ELF-1 (cell line): Measurements from ENCODE around the gene TRMT1.
A peak's percentile ranks its signal among the peaks of the same experiment; 100 is the strongest.

ENCODE experiments used
- DNase-seq: peaks from one replicate; pipeline ENCODE4 v3.0.0-alpha.2; 2016; ENCODE audit warnings: low read depth, low spot score

TRMT1 gene

DNA sequence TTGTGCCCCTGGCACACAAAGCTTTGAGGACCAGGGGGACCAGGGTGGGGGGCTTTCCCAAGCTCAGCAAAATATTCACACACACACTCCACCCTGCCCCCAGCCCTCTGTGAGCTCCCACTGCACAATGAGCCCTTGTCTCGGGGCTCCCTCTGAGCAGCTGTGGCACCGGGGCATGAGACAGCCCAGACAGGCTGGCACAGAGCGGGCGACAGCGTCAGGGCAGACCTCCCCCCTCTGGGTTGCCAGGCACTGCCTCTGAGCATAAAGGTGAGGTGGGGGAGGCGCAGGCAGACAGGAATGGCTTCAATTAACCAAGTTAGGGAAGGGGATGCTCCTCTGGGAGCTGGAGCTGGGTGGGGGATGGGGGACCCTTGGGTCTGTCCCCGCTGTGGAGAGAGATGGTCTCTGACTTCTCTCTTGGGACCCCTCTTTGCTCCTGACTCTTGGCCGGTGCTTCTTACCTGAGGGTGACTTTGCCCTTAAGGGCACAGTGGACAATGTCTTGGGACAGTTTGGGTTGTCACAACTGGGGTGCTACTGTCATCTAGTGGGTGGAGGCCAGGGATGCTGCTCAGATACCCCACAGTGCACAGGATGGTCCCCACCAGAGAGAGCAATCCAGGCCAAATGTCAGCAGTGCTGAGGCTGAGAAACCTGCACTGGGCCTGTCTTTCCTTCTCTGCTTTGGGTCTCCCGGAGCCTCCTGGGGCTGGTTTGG, 44.2 kb downstream of the TRMT1 start:
- no peak for DNase-seq

DNA sequence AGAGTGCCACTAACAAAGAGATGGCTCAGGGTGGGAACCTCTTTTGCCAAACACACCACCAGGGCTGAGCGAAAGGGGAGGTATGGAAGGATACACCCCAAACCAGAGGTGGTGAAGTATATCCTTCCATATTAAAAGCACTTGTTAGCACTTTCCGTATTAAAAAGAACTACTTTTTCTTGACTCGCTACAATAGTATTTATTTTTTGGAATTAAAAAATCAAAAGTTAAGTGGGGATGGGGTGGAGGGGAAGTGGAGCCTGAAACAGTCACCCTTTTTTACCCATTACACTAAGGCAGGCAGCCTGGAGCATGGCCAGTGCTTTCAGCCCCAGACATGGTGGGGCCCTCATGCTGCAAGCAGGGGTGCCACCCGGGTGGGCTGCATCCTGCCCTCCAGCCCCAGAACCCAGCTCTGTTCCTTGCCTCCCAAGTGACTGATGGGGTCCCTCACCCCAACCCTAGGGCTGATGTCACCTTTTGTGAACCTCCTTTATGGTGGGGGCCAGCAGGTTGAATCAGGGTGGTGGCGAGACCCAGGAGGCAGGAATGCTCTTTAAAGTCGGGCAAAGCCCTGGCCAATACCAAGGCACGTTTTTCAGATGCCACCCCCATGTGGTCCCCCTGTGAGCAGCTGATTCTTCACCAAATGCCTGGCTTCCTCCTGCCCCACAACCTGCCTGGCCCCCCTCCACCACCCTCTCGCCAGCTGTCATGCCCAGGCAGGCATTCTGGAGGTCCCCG, 44.9 kb downstream of the TRMT1 start:
- DNase-seq: no peak

DNA sequence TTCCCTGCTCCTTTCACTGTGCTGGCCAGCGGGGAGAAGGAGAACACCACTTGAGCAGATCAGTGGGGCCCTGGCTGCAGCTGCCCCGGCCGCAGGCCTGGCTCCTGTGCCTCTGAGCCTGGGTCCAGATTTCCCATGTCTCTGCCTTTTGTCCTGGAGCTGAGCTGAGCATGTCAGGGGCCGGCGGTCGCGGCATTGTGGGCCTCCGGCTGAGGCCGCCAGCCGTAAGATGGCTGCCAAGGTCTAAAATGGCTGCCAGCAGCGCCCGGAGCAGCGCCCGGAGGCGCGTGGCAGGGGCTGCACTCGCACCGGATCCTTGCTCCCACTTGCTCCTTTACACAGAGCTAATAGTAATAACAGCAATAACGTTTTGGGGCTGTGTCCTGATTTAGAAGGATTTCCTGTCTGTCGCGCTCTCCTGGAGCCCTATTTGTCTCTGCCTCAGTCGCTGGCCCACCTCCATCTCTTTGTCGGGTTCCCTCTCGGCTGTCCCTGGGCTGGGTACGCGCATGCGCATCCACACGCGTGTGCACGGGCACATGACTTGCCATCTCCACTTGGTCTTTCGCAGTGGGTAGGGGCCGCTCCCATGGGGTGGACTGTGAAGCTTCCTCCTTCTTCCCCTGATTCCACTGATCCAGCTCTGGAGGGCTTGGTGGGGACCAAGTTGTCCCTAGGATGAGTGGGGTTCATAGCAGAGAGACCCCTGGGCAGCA, 46.0 kb downstream of the TRMT1 start:
- DNase-seq: no peak

DNA sequence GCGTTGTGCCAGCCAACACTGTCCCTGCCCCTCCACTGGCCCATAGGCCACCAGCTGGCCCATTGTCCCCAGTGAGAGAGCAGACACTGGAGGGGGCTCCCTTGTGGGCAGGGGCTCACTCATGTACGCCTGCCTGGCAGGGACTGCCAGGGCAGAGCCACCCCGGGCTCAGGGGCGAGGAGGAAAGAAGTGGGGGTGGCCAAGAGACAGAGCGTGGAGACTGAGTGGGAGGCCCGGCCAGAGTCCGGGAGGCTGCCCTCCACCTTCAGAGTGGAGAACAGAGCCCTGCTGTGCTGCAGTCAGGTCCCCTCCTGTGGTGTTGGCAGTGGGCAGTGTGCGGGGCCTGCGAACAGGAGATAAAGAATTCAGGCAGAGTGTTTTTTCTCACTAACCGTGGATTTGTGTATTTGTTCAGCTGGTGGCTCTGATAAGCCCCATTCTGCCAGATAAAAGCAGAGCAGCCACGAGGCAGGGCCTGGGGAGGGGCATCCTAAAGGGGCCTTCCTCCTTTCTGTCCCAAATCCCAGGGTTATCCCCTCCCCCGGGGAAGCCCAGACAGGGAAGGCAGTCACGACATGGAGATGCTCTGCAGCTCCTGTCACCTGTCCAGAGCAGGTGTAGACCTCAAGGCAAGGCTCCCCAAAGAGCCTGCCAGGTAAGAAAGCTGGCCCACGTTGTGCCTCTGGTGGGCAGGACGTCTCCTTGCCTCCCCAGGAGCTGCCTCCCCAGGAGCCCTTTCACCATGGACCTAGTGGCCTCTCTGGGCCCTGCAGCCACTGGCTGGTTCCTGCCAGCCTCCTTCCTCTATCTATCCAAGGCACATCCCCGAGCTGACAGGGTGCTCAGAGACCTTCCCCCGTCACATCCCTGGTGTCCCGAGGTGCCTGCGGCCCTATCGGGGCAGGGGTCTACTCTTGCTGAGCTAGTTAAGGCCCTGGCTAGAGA, 46.9 kb downstream of the TRMT1 start:
- no peak for DNase-seq

DNA sequence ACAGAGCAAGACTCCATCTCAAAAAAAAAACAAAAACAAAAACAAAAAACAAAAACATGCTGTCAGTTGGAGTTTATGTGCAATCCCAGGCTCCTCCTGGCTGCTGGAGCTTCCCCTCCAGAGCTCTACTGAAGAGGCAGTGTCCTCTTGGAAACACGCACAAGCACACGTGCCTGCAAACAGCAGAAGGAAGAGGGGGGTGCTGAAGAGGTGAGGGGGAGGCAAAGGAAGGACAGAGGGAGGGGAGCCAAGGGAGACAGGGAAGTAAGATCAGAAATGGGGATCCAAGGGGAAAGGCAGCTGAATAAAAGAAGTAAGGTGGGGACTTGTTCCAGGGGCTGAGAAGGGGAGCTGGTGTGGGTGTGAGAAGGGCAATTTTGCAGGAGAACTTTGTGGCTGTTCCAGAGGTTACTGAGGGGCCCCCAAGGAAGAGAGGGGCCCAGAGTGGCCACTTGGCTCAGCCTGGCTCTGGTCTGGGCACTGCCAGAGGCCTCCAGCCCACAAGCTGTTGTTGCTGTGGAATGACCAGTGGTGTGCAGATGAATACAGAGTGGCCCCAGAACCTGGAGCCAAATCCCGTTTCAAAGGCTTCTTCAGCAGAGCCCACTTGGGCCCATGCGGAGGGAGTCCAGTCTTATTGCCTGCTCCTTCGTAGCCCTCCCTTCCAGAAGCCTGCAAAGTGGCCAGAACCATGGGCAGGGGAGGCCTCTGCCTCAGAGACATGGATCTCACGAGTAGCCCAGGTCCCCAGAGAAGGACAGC, 48.3 kb downstream of the TRMT1 start:
- no peak for DNase-seq

DNA sequence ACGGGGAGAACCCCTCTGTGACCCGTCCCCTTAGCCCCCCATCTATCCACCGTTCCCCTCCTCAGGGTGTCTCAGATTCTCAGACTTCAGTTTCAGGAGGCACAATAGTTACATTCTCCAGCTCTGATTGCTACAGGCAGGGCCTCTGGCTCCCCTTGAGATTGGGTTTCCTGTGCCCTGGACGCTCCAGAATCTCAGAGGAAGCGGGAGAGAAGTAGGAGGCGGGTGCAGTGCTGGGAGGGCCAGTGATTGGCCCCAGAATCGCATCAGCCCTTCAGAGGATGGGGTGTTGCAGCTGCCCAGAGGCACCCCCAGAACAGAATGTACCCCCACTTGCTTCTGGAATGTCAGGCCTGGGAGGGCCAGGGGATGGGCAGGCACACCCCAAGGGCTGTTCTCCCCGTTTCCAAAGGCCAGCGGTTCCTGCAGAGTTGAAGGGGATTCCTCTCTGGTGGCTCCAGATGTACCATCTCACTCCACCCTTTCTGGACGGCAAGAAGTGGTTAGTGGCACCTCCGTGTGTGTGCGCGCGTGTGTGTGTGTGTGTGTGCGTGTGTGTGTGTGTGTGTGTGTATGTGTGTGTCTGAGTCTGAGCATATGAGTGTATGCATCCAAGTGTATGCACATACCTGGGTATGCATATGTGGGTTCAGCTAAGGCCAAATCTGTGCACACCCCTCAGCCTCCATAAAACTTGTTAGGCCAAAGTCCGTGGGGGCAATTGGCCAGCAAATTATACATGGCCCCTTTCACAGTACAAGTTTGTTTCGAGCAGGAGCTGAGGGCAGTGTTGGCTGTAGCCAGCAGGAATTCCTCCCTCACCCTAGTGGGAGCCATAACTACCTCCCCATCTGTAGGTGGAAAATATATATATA, 49.4 kb downstream of the TRMT1 start:
- no peak for DNase-seq

DNA sequence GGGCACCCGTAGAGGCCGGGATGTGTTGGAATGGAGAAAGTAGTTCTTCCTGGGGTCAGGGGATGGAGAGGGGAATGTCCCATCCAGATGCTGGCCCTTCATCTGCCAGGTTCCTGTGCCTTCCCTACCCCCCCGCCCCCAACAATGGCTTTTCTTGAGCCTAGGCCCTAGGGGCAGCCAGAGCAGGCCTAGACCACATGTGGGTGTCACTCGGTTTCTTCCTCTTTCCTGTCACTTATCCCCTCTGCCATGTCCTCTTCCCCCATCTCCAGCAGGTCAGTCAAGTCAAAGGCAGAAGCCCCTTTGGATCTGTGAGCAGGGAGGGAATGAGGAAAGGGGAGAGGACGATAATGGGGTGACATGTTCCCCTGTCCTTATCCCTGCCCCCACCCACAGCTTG, 50.3 kb downstream of the TRMT1 start:
- DNase-seq: no peak

DNA sequence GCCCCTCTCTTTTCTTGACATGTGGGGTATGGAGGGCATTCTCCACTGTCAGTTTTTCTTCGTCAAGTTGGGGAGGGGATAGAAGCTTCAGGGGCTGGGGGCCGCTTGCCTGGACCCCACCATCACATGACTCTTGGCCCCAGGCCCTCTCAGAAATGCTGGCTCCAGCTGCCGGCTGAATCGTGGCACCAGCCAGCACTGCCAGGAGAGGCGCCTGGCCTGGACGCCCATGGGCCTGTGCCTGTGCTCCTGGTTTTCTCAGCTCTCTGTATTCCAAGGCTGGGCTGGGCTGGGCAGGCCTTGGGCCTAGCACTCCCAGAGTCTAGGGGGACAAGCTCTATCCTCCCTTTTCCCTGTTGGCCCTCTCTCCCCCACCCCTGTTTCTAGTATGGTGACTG, 52.4 kb downstream of the TRMT1 start:
- no peak for DNase-seq

DNA sequence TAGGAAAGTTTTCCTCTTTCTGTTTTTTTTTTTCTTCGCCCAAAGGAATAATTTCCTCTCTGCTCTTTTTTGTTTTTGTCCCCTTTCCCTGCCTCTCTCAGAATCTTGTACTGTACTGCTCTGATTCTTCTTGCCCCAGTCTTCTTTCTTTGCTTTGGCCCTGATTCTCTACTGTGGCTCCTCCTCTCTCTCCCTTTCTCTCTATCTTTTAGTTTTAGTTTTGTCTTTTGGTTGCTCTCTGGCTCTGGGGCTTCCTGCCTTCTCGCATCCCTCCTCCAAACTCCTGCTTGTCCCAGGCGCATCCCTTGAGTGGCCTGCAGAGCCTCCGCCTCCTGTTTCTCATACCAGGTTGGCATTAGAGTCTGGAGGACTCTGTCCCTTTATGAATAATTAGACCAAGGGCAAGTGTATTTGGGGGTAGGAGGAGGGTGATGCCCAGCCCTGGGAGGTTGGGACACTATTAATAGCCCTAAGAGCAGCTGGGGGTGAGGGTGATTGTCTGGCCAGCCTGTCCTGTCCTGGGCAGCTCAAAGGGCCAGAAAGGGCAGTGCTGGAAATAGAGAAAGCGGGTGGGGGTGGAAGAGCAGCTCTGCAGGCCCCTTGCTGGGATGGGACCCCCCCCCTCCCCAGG, 53.0 kb downstream of the TRMT1 start:
- no peak for DNase-seq

DNA sequence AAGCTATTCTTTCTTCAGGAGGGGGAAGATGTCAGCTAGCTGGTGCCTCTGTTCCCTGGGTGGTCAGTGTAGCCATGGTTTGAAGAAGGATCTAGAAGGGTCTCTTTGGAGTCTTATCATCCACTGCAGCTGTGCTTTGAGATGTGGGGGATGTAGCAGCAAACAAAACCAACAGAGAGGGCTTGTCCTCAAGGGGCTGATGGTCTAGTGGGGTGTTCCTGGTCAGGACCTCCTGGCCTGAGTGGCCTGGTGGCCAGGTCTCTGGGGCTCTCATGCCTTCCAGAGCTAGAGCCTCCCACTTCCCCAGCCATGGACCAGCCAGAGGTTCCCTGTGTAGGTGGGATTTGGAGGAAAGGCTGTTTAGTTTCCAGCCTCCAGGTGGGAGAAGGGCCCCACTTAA, 54.2 kb downstream of the TRMT1 start:
- DNase-seq: no peak

DNA sequence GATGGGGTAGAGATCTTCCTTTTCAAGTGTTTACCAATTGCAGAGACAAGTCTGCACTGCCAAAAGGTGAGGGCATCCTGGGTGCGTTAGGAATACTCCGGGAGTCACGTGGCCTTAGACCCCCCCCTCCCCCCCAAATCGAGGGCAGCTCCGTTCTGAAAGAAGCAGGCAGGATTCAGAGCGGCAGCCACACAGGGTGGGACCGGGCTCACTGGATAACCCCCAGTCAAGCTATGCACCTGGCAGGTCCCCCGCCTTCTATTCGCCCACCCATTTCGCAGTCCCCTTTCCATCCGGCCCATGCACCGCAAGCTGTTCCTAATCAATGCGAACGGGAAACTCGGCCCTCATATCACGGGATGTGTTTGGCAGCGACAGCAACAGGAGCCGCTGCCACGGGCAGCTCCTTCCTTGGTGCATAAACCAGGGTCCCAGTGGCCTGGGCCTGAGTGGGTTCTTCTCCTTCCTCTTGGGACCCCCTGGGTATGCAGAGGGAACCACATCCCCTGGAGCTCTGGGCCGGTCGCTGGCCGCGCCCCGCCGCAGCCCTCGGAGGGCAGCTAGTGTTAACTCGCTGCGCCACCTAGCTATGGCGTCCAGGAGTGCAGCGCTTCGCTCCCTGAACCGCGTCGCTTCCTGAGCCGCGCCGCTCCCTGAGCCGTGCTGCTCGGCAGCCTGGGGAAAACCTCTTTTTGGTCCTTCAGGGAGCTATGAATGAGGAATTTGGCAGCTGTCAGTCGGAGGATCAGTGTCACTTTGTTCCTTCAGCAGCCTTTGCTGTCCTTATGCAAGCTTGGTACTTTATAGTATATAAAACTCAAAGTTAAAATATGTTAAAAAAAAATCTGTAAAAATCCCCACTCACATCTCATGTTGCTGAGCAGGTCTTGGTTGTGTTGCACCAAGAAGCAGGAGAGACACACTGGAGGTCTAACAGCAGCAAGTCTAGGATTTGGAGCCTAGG, 55.3 kb downstream of the TRMT1 start:
- DNase-seq: peak; percentile 92

DNA sequence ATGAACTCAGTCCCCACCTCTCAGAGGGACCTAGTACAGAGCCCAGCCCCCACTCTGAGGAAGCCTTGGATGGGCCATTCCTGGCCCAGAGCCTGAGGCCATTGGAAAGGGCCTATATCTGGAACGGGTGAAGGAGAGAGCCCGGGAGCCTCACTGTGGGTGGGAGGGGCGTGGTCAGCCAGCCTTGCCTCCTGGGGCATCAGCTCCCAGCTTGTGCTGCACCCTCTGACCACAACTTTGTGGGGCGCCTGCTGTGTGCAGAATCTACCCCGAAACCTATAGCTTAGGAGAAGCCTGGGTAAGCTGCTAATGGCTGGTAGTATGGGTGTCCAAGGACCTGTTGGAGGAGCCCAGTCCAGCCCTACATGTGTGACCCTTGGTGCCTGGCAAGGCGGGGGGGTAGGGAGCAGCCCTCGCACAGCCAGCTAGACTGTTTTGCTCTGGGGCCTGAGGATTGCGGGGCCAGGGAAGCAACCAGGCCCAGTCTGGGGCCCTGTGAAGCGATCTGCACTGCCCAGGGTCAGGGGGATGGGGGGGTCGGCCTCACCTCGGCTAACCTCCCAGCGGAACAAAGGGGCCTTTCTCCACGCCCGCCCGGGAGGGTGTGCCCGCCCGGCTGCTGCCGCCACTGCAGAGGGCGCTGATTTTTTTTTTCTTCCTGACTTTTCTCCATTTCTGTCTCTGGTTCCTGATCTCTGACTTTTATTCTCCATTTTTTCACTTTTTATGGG, 56.1 kb downstream of the TRMT1 start:
- peak; percentile 57 for DNase-seq

DNA sequence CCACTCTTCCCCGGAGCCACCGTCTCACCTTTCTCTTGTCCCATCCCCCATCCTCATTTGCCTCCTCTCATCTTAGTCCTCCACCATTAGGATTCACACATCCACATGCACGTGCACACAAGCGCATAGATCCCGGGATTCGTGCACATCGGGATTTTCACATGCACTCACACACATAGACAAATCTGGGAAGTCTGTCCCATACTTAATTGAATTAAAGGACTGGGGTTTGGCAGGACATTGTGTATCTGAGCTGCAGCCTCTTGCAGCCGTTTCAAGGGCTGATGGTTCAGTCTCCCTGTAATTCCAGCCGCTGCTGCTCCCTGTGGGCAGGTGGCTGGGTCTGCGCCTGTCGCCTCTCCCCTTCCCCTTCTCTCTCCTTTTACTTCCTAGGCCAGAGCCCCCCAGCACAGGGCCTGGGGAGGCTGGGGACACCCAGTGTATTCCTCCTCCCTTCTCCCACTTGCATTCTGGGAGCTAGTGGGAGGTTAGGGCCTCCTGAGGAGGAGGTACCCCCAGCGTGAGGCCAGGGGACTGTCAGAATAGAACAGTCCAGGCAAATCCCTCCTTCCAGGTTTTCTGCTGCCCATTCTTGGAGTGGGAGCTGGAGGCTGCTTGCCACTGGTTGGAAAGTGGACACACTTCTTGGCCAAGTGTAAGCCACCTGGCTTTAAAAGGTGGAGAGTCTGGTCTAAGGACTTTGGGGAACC, 57.4 kb downstream of the TRMT1 start:
- DNase-seq: peak; percentile 34

DNA sequence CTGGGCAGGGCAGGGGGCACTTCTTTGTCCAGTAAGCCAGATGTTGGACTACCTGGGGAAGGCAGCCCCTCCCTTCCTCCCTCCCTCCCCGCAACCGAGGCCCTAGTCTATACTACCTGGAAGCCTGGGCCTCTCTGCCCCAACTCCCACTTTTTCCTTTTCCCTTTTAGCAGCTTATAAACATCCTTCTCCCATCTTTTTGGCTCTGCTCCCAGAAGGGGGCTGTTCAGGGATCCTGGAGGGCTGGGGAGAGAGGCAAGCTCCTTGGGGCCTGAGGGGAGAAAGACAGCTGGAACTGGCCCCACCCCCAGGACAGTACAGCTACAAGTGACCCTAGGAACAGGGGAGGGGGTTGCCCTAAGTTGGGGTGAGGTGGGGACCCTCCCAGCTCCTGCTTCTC, 58.8 kb downstream of the TRMT1 start:
- DNase-seq: no peak

DNA sequence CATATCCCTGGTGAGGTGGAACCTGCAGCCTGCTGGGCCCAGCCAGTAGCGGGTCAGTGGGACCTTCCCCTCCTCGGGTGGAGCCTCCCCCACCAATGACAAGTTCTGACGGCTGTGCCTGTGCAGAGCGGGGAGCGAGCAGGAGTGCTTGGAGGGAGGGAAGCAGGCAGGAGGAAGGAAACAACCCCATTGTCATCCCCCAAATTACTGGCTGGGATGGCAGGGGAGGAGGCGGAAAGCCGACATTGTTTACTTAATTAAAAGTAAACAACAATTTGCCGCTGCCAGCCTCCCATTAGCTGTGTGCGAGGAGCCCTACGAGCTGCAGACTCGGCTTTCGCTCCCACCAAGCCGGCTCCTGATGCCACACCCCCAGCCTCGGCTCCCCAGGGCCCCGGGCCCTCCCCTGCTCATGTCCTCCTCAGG, 59.4 kb downstream of the TRMT1 start:
- DNase-seq: peak; percentile 25

DNA sequence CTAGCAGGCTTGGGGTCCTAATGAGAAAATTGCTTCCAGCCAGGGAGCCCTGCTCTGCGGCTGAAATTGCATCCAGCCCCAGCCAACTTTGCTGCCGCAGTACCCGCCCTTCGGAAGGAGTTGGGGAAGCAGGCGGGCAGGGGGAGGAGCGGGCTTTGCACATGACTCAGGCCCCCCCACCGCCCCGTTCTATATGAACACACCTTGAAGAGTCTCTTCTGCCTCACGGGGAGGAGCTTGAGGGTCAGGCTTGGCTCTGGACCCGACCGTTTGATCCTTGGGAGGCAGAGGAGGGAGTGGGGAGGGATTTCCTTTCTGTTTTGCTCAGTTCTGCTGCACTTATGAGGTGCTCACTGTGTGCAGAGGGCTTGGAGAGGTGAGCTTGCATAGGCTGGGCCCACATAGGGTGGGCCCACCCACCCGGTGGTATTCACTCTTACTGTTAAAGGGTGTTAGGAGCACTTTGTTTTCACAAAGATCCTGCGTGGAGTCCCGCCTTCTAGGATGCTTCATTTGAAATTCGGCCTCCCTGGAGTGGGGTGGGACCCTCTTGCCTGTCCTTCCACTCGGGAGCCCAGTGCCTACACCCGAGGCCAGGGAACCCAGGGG, 60.4 kb downstream of the TRMT1 start:
- DNase-seq: peak; percentile 85
